ENCODE data around the gene TLR4.

DNA sequence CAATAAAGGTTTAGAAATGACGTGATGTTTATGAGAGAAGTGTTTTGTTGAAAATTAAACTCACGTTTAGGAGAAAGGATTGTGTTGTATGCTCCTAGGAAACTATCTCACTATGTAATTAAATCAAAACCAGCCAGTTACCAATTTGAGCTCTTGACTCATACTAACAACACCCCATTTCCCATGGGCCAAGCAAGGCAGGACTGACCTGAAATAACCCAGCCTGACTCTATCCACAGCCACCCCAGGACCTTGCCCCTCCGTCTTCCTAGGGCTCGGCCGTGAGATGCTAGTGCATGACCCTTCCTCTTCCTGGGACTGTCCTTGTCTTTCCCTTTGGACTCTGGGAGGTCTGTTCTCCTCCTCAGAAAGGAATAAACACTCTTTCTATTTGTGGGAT lies 16.4 kb downstream of the TLR4 start:
- TF ChIP-seq CTCF (conservative IDR thresholded peaks at IDR 0.05 in 1 of 2, IDR thresholded peaks at IDR 0.05 in 1 of 2; ENCODE audit: extremely low read depth in 1 of 2, insufficient read depth in 1 of 2, low read depth in 1 of 2, low read length in 2 of 2) (no peak), EZH2 (IDR thresholded peaks at IDR 0.05; ENCODE audit: borderline replicate concordance, low read length) (no peak)

Measured in mammary epithelial cell (primary cell).